Adrenal gland (tissue), 5 donors: Measurements from ENCODE around the gene ACKR2.

Experiments
- POLR2A ChIP-seq, 2 donors: fragments of 450-650 bp; IDR thresholded peaks; one replicate each; pipeline ENCODE4 v1.6.1; 2017; ENCODE audit warnings: antibody characterized with exemption in 2 of 2, mild to moderate bottlenecking in 2 of 2, moderate library complexity in 1 of 2
- TF ChIP-seq, protein P1 (sequence below), 6 experiments: fragments of 450-650 bp in 4 of 6; fragments of 200-600 bp in 2 of 6; sonication (generic) in 1 of 6; IDR thresholded peaks; 1 replicate in 5 of 6; 2 replicates in 1 of 6; pipeline versions ENCODE4 v1.5.1 to v1.8.0; 2016 to 2021; ENCODE audit warnings: antibody characterized with exemption in 6 of 6, mild to moderate bottlenecking in 2 of 6, moderate library complexity in 1 of 6
- donor health status: DM: no; HTN: no; CAD: no.

DNA sequence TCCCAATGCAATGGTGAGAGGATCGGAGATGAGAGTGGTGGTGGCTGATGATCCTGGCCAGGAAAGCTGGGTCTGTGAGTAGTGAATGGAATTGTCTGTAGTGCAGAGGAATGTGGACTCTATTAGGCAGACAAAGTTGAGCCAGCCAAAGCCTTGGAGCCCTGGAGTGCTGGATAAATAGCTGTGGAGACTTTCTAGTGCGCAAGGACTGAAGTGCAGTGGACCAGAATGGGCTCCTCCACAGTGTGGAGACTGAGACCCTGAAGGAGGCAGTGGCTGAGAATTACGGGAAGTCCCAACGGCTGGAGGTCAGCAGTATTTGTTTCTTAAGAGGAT is 97.6 kb downstream of the ACKR2 start:
- TF ChIP-seq, protein P1, sequence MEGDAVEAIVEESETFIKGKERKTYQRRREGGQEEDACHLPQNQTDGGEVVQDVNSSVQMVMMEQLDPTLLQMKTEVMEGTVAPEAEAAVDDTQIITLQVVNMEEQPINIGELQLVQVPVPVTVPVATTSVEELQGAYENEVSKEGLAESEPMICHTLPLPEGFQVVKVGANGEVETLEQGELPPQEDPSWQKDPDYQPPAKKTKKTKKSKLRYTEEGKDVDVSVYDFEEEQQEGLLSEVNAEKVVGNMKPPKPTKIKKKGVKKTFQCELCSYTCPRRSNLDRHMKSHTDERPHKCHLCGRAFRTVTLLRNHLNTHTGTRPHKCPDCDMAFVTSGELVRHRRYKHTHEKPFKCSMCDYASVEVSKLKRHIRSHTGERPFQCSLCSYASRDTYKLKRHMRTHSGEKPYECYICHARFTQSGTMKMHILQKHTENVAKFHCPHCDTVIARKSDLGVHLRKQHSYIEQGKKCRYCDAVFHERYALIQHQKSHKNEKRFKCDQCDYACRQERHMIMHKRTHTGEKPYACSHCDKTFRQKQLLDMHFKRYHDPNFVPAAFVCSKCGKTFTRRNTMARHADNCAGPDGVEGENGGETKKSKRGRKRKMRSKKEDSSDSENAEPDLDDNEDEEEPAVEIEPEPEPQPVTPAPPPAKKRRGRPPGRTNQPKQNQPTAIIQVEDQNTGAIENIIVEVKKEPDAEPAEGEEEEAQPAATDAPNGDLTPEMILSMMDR (IDR thresholded peaks at IDR 0.05), result no peak
- no peak for TF ChIP-seq POLR2A (IDR thresholded peaks at IDR 0.05)
